ENCODE data around the gene CCL14. TPM values are rescaled to one million over a fixed set of nuclear protein-coding genes. Genes with fewer than 3 reads are reported as not detected.

Gene CCL14
- total and polyA plus RNA-seq, 2 of the 8 experiments (the other 6 are each of a cell fraction or from before 2014, with no cell fraction given): not detected

DNA sequence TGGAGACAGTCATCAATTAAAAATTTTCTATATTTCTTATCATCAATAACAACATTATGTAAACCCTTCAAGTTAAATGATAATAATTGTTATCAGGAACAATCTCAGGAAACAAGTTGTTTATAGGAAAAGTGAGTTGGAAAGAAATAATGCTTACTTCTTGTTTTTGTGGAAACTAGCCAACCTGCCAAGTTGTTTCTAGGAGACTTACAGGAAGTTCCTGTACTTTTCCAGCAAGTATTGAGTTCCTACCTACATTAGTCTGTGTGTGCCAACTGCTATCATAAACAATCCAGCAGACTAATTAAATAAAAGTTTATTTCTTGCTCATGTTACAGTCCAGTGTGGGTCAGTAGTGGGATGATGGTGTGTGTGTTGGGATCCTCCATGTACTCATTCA, 1.6 kb upstream of the CCL14 start:
- Histone ChIP-seq H2BK15ac (ENCODE audit: low read length) (no peak overlapping the region), H2AFZ (ENCODE audit: low read length) (no peak overlapping the region), H3K27me3 (replicated peaks in 1 of 4; ENCODE audit: control insufficient read depth in 3 of 4, extremely low read depth in 1 of 4, insufficient read depth in 3 of 4, low read length in 3 of 4) (no peaks in the 10 kb centered on the region), H3K23ac (ENCODE audit: insufficient read length) (no peak overlapping the region), H2BK5ac (ENCODE audit: low read depth, low read length) (no peak overlapping the region), H3K79me1 (ENCODE audit: low read depth, low read length) (no peaks in the 10 kb centered on the region), H3K9me3 (ENCODE audit: insufficient read depth in 2 of 2, low read depth in 1 of 2, low read length in 1 of 2) (no peaks in the 10 kb centered on the region), H3K36me3 (ENCODE audit: control insufficient read depth in 2 of 4, insufficient read depth in 4 of 4, low read length in 3 of 4) (no peaks in the 10 kb centered on the region), H2AK5ac (ENCODE audit: low read depth, low read length) (no peak overlapping the region), H4K20me1 (replicated peaks in 1 of 2; ENCODE audit: control insufficient read depth in 1 of 2, insufficient read depth in 2 of 2, low read length in 2 of 2) (no peaks in the 10 kb centered on the region), H4K91ac (replicated peaks; ENCODE audit: insufficient read length, low read length) (no peak overlapping the region), H4K8ac (ENCODE audit: extremely low read depth, insufficient read depth, low read length) (no peak overlapping the region), H3K79me2 (ENCODE audit: control insufficient read depth in 1 of 2, insufficient read depth in 2 of 2, low read length in 2 of 2) (no peaks in the 10 kb centered on the region), H3K4me1 (replicated peaks in 1 of 4; ENCODE audit: control insufficient read depth in 3 of 4, insufficient read depth in 4 of 4, low read length in 3 of 4) (no peaks in the 10 kb centered on the region), H2BK12ac (ENCODE audit: low read depth, low read length) (no peak overlapping the region), H3K14ac (ENCODE audit: insufficient read length) (no peak overlapping the region), H2BK120ac (replicated peaks; ENCODE audit: low read depth, low read length) (no peak overlapping the region), H3K4ac (replicated peaks; ENCODE audit: insufficient read length, low read depth, low read length) (no peak overlapping the region), H3K23me2 (ENCODE audit: low read depth, low read length) (no peaks in the 10 kb centered on the region), H2BK20ac (ENCODE audit: low read length) (no peak overlapping the region), H3K27ac (ENCODE audit: low read depth, low read length) (no peak overlapping the region), H3K4me3 (ENCODE audit: extremely low read depth in 1 of 4, insufficient read depth in 2 of 4, low read depth in 3 of 4, low read length in 4 of 4) (no peak overlapping the region), H3K56ac (replicated peaks; ENCODE audit: insufficient read length, low read depth, low read length) (no peak overlapping the region), H4K5ac (ENCODE audit: insufficient read length, low read depth, low read length) (no peak overlapping the region), H3K9ac (replicated peaks in 1 of 4; ENCODE audit: extremely low read depth in 1 of 4, low read depth in 3 of 4, low read length in 3 of 4) (no peak overlapping the region), H3K4me2 (ENCODE audit: insufficient read depth in 1 of 2, low read depth in 2 of 2, low read length in 2 of 2) (no peak overlapping the region), H3K18ac (ENCODE audit: extremely low read depth, low read length) (no peak overlapping the region)
- ChIA-PET POLR2A (ENCODE audit: partially characterized antibody) (no interaction called here), CTCF (ENCODE audit: partially characterized antibody) (interaction anchor here (1.2 kb wide), 1 partner anchor 19 kb away, joined by 4 read pairs; no protein-coding TSS in a partner anchor)
- no peak for TF ChIP-seq BACH1 (IDR thresholded peaks at IDR 0.05; ENCODE audit: low read length)
- TF ChIP-seq CREB1 (IDR thresholded peaks at IDR 0.05): no peak
- TF ChIP-seq CBX5 (IDR thresholded peaks at IDR 0.05; ENCODE audit: low read depth, low read length): no peak
- no peak for TF ChIP-seq PHF8 (conservative IDR thresholded peaks at IDR 0.05; ENCODE audit: low read depth, low read length)
- TF ChIP-seq CTBP2 (IDR thresholded peaks at IDR 0.05; ENCODE audit: borderline replicate concordance, insufficient read depth, insufficient read length, low read length): no peak
- DNase-seq (ENCODE audit: low read depth in 1 of 2, low spot score in 2 of 2) (no peak), FAIRE-seq (no peak)
